Left ventricle myocardium inferior (tissue), 1 donor: ENCODE measurements around the gene RPUSD3. TPM values are rescaled to one million over a fixed set of nuclear protein-coding genes. Genes with fewer than 3 reads are reported as not detected.

Experiments
- DNase-seq: peaks from one replicate; pipeline ENCODE4 v3.0.0-alpha.2; 2020
- H3K27ac ChIP-seq: fragments of 200-600 bp; replicated peaks from 2 replicates; pipeline ENCODE4 v1.8.0; 2021
- H3K27me3 ChIP-seq: fragments of 200-600 bp; 2 replicates; pipeline ENCODE4 v1.8.0; 2021; ENCODE audit warnings: low read depth
- H3K36me3 ChIP-seq: fragments of 200-600 bp; 2 replicates; pipeline ENCODE4 v1.8.0; 2021
- H3K4me1 ChIP-seq: fragments of 200-600 bp; 2 replicates; pipeline ENCODE4 v1.8.0; 2021
- H3K4me3 ChIP-seq: fragments of 200-600 bp; 2 replicates; pipeline ENCODE4 v1.8.0; 2021; ENCODE audit warnings: mild to moderate bottlenecking, moderate library complexity
- H3K9me3 ChIP-seq: fragments of 200-600 bp; replicated peaks from 2 replicates; pipeline ENCODE4 v1.8.0; 2021
- intact Hi-C: fragments of 100-400 bp; cut with micrococcal nuclease; formaldehyde crosslinking; loops from one replicate; pipeline ENCODE4 v1.11.0; 2022
- total RNA-seq: library from RNA; stranded (reverse); fragmentation: NEBNext Ultra II Directional; extraction: Animal tissue kit (Norgen Biotek cat#: 25700); gene quantifications from one replicate; pipeline ENCODE4 v1.2.1, GENCODE V29; 2021
- TF ChIP-seq, protein P1 (sequence below): fragments of 200-600 bp; IDR thresholded peaks from 2 replicates; pipeline ENCODE4 v1.8.0; 2021; ENCODE audit warnings: antibody characterized with exemption, mild to moderate bottlenecking, borderline replicate concordance
- donor health status: DM: no; HTN: yes; CAD: no; lungs with severe emphysema.

RPUSD3 gene
- total RNA-seq, 1 donor from 2014 or later = 35.7 TPM

DNA sequence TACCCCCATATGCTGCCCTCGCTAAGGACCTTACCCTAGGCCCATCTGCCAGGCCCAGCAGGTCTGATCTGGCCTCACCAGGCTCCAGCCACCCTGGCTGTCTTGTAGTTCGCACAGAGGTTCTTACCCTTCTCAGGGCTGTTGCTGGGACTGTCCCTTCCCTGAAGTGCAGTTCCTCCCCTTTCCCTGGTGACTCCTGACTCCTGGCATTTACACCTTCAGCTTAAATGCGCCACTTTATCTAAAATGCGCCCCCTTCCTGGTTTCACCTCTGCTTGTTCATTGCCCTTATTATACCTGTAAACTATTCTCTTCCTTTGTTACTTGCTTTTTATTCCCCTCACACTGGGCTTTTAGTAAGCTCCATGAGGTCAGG lies 34.6 kb downstream of the RPUSD3 start:
- Histone ChIP-seq H3K4me3 (peak overlapping the region; percentile 81), H3K36me3 (peaks cover 42% of the 10 kb centered on the region), H3K9me3 (no peaks in the 10 kb centered on the region), H3K27ac (peak overlapping the region; percentile 95), H3K27me3 (no peaks in the 10 kb centered on the region), H3K4me1 (peaks cover 20% of the 10 kb centered on the region)
- intact Hi-C loops = no loop called here
- DNase-seq = no peak
- TF ChIP-seq, protein P1, sequence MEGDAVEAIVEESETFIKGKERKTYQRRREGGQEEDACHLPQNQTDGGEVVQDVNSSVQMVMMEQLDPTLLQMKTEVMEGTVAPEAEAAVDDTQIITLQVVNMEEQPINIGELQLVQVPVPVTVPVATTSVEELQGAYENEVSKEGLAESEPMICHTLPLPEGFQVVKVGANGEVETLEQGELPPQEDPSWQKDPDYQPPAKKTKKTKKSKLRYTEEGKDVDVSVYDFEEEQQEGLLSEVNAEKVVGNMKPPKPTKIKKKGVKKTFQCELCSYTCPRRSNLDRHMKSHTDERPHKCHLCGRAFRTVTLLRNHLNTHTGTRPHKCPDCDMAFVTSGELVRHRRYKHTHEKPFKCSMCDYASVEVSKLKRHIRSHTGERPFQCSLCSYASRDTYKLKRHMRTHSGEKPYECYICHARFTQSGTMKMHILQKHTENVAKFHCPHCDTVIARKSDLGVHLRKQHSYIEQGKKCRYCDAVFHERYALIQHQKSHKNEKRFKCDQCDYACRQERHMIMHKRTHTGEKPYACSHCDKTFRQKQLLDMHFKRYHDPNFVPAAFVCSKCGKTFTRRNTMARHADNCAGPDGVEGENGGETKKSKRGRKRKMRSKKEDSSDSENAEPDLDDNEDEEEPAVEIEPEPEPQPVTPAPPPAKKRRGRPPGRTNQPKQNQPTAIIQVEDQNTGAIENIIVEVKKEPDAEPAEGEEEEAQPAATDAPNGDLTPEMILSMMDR = no peak

DNA sequence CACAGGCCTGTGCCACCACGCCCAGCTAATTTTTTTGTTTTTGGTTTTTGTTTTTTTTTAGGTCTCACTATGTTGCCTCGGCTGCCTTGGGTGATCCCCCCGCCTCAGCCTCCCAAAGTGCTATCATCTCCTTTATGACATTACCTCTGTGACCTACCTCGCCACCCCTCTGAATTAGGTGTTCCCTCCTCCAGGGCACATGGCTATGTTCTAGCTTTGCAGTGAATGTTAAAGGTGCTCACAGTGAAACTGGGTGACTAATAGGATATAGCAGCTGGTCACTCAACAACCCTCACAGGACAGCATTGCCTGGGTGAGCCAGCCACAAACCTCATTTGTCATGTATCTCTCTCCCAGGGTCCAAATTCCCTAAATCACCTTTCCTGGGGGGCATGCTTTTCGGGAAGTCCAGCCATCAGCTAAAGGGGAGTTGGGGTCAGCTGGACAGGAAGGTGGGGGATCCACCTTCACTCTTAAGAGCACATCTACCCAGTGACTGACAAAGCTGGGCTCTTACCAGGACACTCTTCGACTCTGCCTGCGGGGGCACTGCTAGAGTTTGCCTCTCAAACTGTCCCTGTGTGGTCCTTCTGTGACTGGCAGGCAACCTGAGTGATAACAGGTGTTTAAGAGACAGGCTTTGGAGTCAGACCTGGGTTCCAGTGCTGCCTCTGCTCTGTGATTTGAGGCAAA lies 35.3 kb downstream of the RPUSD3 start:
- Histone ChIP-seq H3K36me3 (peaks cover 45% of the 10 kb centered on the region), H3K27ac (peak overlapping the region; percentile 95), H3K4me1 (peaks cover 26% of the 10 kb centered on the region), H3K4me3 (no peak overlapping the region), H3K27me3 (no peaks in the 10 kb centered on the region), H3K9me3 (no peaks in the 10 kb centered on the region)
- TF ChIP-seq, protein P1 = no peak
- DNase-seq = no peak
- intact Hi-C loops = no loop called here

GRCh38 chr3:9807981-9808344 lies 35.8 kb downstream of the RPUSD3 start:
- intact Hi-C loops = no loop called here
- no peaks in the 10 kb centered on the region for H3K27me3 ChIP-seq
- TF ChIP-seq, protein P1 = no peak
- H3K4me3 ChIP-seq = no peak overlapping the region
- DNase-seq = no peak
- H3K4me1 ChIP-seq = peaks cover 32% of the 10 kb centered on the region
- no peak overlapping the region for H3K27ac ChIP-seq
- peaks cover 46% of the 10 kb centered on the region for H3K36me3 ChIP-seq
- no peaks in the 10 kb centered on the region for H3K9me3 ChIP-seq

- Histone ChIP-seq H3K27me3 (no peaks in the 10 kb centered on the region), H3K4me3 (no peak overlapping the region), H3K9me3 (no peaks in the 10 kb centered on the region), H3K4me1 (peaks cover 36% of the 10 kb centered on the region), H3K36me3 (peaks cover 53% of the 10 kb centered on the region), H3K27ac (no peak overlapping the region)
- no peak for DNase-seq
- TF ChIP-seq, protein P1 = no peak
- intact Hi-C loops = no loop called here
These were observed 36.9 kb downstream of the RPUSD3 start for GRCh38 chr3:9806688-9807589.

DNA sequence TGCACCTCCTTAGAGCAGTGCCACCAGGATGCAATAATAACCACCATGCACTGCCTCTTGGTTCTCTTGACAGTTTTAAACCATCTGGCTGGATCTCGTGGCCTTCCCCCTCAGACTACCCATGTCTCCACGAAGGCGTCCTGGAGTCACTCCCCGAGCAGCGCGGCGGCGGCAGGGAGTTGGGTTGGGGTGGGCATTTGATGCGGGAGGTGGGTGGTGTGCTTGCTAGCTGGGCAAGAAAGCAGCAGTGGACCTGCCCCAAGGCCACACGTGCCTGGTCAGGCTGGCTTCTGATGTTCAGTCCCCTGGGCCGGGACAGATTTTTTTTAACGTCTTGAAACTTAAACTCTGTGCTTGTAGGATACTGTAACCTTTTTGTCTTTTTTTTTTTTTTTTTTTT lies 37.7 kb downstream of the RPUSD3 start:
- Histone ChIP-seq H3K9me3 (no peaks in the 10 kb centered on the region), H3K36me3 (peaks cover 61% of the 10 kb centered on the region), H3K27ac (no peak overlapping the region), H3K4me3 (no peak overlapping the region), H3K4me1 (peaks cover 35% of the 10 kb centered on the region), H3K27me3 (no peaks in the 10 kb centered on the region)
- TF ChIP-seq, protein P1 = no peak
- no peak for DNase-seq
- intact Hi-C loops = no loop called here
